Fibroblast of lung (primary cell): ENCODE results near the gene UTP25. TPM values are rescaled to one million over a fixed set of nuclear protein-coding genes. Genes with fewer than 3 reads are reported as not detected.
A peak's percentile ranks its signal among the peaks of the same experiment; 100 is the strongest.

Experiments used
- DNase-seq, 2 donors: peaks; one replicate each; pipeline versions ENCODE4 v3.0.0 to v3.0.0-alpha.2; 2010; ENCODE audit warnings: low read depth in 2 of 2
- H2AFZ ChIP-seq: 2 replicates; pipeline ENCODE4 v1.5.1; 2012; ENCODE audit warnings: low read length, control low read depth, inconsistent platforms
- H3K27ac ChIP-seq: 2 replicates; pipeline ENCODE4 v1.5.1; 2011; ENCODE audit warnings: low read length, control low read depth; ENCODE audit not compliant: insufficient read depth
- H3K27me3 ChIP-seq: 2 replicates; pipeline ENCODE4 v1.5.1; 2011; ENCODE audit warnings: mild to moderate bottlenecking, low read length; ENCODE audit not compliant: control insufficient read depth, insufficient read depth
- H3K36me3 ChIP-seq: 2 replicates; pipeline ENCODE4 v1.5.1; 2011; ENCODE audit warnings: low read length; ENCODE audit not compliant: control insufficient read depth, insufficient read depth
- H3K4me1 ChIP-seq: 2 replicates; pipeline ENCODE4 v1.5.1; 2011; ENCODE audit warnings: low read length; ENCODE audit not compliant: control insufficient read depth, insufficient read depth; ENCODE audit errors: extremely low read depth
- H3K4me2 ChIP-seq: 2 replicates; pipeline ENCODE4 v1.5.1; 2011; ENCODE audit warnings: low read length, control low read depth; ENCODE audit not compliant: insufficient read depth; ENCODE audit errors: extremely low read depth
- H3K4me3 ChIP-seq, 4 experiments: fragments of 200-600 bp in 1 of 4; sonication (generic) in 1 of 4; replicated peaks in 1 of 4; 2 replicates each; pipeline ENCODE4 v1.5.1; 2011 to 2016; ENCODE audit warnings: low read length in 4 of 4, low read depth in 3 of 4, mild to moderate bottlenecking in 3 of 4, control low read depth in 2 of 4, inconsistent platforms in 1 of 4, mixed read lengths in 1 of 4; ENCODE audit not compliant: insufficient read depth in 1 of 4; ENCODE audit errors: control extremely low read depth in 1 of 4
- H3K79me2 ChIP-seq: 2 replicates; pipeline ENCODE4 v1.5.1; 2012; ENCODE audit warnings: mild to moderate bottlenecking, low read length, inconsistent platforms; ENCODE audit not compliant: control insufficient read depth, insufficient read depth
- H3K9ac ChIP-seq: 2 replicates; pipeline ENCODE4 v1.5.1; 2011; ENCODE audit warnings: mild to moderate bottlenecking, low read length, control low read depth; ENCODE audit not compliant: insufficient read depth
- H3K9me3 ChIP-seq: 2 replicates; pipeline ENCODE4 v1.5.1; 2012; ENCODE audit warnings: low read depth, low read length; ENCODE audit not compliant: control insufficient read depth, insufficient read depth
- H4K20me1 ChIP-seq: 2 replicates; pipeline ENCODE4 v1.5.1; 2011; ENCODE audit warnings: low read length; ENCODE audit not compliant: control insufficient read depth, insufficient read depth; ENCODE audit errors: extremely low read depth
- EZH2 ChIP-seq: IDR thresholded peaks from 2 replicates; pipeline ENCODE4 v1.5.1; 2012; ENCODE audit warnings: low read length, control low read depth, mild to moderate bottlenecking; ENCODE audit errors: missing control alignments
- polyA plus RNA-seq, 2 donors: library from polyadenylated mRNA; depleted of rRNA in 1 of 2; stranded (reverse) in 1 of 2; unstranded in 1 of 2; fragments of >200 nt; gene quantifications; 2 replicates each; pipeline ENCODE4 v1.2.1, GENCODE V29; 2011 to 2012; ENCODE audit warnings: missing spikeins in 1 of 2
- total RNA-seq: library from RNA; depleted of rRNA; stranded (reverse); fragments of >200 nt; gene quantifications from 2 replicates; pipeline ENCODE4 v1.2.1, GENCODE V29; 2014
- TF ChIP-seq, protein P1 (sequence below), 2 donors: IDR thresholded peaks in 1 of 2; conservative IDR thresholded peaks in 1 of 2; 1 replicate in 1 of 2; 2 replicates in 1 of 2; pipeline ENCODE4 v1.5.1; 2011 to 2012; ENCODE audit warnings: low read length in 2 of 2, control low read depth in 1 of 2, inconsistent platforms in 1 of 2, low read depth in 1 of 2, mild to moderate bottlenecking in 1 of 2

UTP25 gene
- total and polyA plus RNA-seq, 2 donors (not counting 1 experiment from before 2014, with no cell fraction given): 10.4 to 12.3 TPM

- Histone ChIP-seq H4K20me1 (no peaks in the 10 kb centered on the region), H3K9ac (no peak overlapping the region), H3K36me3 (no peaks in the 10 kb centered on the region), H3K9me3 (no peaks in the 10 kb centered on the region), H3K79me2 (no peaks in the 10 kb centered on the region), H3K27ac (no peak overlapping the region), H2AFZ (no peak overlapping the region), H3K4me1 (no peaks in the 10 kb centered on the region), H3K4me2 (no peak overlapping the region), H3K4me3 (no peak overlapping the region), H3K27me3 (no peaks in the 10 kb centered on the region)
- TF ChIP-seq, protein P1, sequence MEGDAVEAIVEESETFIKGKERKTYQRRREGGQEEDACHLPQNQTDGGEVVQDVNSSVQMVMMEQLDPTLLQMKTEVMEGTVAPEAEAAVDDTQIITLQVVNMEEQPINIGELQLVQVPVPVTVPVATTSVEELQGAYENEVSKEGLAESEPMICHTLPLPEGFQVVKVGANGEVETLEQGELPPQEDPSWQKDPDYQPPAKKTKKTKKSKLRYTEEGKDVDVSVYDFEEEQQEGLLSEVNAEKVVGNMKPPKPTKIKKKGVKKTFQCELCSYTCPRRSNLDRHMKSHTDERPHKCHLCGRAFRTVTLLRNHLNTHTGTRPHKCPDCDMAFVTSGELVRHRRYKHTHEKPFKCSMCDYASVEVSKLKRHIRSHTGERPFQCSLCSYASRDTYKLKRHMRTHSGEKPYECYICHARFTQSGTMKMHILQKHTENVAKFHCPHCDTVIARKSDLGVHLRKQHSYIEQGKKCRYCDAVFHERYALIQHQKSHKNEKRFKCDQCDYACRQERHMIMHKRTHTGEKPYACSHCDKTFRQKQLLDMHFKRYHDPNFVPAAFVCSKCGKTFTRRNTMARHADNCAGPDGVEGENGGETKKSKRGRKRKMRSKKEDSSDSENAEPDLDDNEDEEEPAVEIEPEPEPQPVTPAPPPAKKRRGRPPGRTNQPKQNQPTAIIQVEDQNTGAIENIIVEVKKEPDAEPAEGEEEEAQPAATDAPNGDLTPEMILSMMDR (conservative IDR thresholded peaks at IDR 0.05 in 1 of 2, IDR thresholded peaks at IDR 0.05 in 1 of 2; ENCODE audit: low read depth in 1 of 2, low read length in 2 of 2): no peak
- no peak for TF ChIP-seq EZH2
- no peak for DNase-seq
Measured at GRCh38 chr1:209780268-209780667, 47.5 kb upstream of the UTP25 start.

GRCh38 chr1:209783386-209783785 is 44.4 kb upstream of the UTP25 start:
- H3K79me2 ChIP-seq: no peaks in the 10 kb centered on the region
- no peak overlapping the region for H2AFZ ChIP-seq
- no peaks in the 10 kb centered on the region for H3K4me1 ChIP-seq
- peaks cover under 1% of the 10 kb centered on the region for H3K27me3 ChIP-seq
- TF ChIP-seq, protein P1 (conservative IDR thresholded peaks at IDR 0.05 in 1 of 2, IDR thresholded peaks at IDR 0.05 in 1 of 2; ENCODE audit: low read depth in 1 of 2, low read length in 2 of 2): no peak
- H4K20me1 ChIP-seq: no peaks in the 10 kb centered on the region
- peak overlapping the region; percentile 58 to 98 (median 88) for H3K4me3 ChIP-seq
- peak overlapping the region; percentile 73 for H3K4me2 ChIP-seq
- no peak overlapping the region for H3K27ac ChIP-seq
- no peaks in the 10 kb centered on the region for H3K9me3 ChIP-seq
- H3K36me3 ChIP-seq: no peaks in the 10 kb centered on the region
- DNase-seq: no peak
- H3K9ac ChIP-seq: no peak overlapping the region

- Histone ChIP-seq H3K27ac (peak within 1 kb of the TSS; percentile 71), H3K9me3 (no peaks in the 10 kb centered on the region), H3K79me2 (no peaks in the 10 kb centered on the region), H2AFZ (peak within 1 kb of the TSS; percentile 96), H3K9ac (peak within 1 kb of the TSS; percentile 78), H3K36me3 (no peaks in the 10 kb centered on the region), H3K27me3 (peaks cover 4% of the 10 kb centered on the region), H3K4me3 (peak within 1 kb of the TSS; percentile 58 to 98 (median 88)), H3K4me1 (no peaks in the 10 kb centered on the region), H3K4me2 (peak within 1 kb of the TSS; percentile 73), H4K20me1 (no peaks in the 10 kb centered on the region)
- DNase-seq: peak; percentile 96 to 97
- TF ChIP-seq, protein P1 (conservative IDR thresholded peaks at IDR 0.05 in 1 of 2, IDR thresholded peaks at IDR 0.05 in 1 of 2; ENCODE audit: low read depth in 1 of 2, low read length in 2 of 2): no peak
- no peak for TF ChIP-seq EZH2
Measured at GRCh38 chr1:209784265-209785169, 43.3 kb upstream of the UTP25 start, which contains the start of gene C1orf74. Gene C1orf74 (minus strand): TSS chr1:209784559. CDS start chr1:209783634, 925 bp downstream.
